Left kidney (tissue), 2 donors: Measurements from ENCODE around the gene ZNF25. TPM values are rescaled to one million over a fixed set of nuclear protein-coding genes. Genes with fewer than 3 reads are reported as not detected.
"Not testable (repeated sequence)": the region's sequence is repeated elsewhere in the genome, so short reads cannot be mapped to it uniquely, and the experiment has no call there.

Source experiments
- DNase-seq: peaks from one replicate; pipeline ENCODE4 v3.0.0-alpha.2; 2013
- polyA plus RNA-seq: library from polyadenylated mRNA; unstranded; fragments of 120-200 nt; gene quantifications from one replicate; pipeline ENCODE4 v1.2.1, GENCODE V29; 2013; ENCODE audit not compliant: insufficient read length

The ZNF25 gene
- polyA plus RNA-seq, 1 donor, result 17.2 TPM

- peak; percentile 6 for DNase-seq
Observed at GRCh38 chr10:37952043-37952755, 24.2 kb downstream of the ZNF25 start.

GRCh38 chr10:37948210-37948609 lies 28.2 kb downstream of the ZNF25 start:
- no peak for DNase-seq

- no peak for DNase-seq
Observed at GRCh38 chr10:37947526-37947925, 28.9 kb downstream of the ZNF25 start.

GRCh38 chr10:37937864-37938263 lies 38.6 kb downstream of the ZNF25 start:
- DNase-seq, result no peak

GRCh38 chr10:37934791-37935190 lies 41.7 kb downstream of the ZNF25 start:
- no peak for DNase-seq

- no peak for DNase-seq
Observed at GRCh38 chr10:37930423-37930822, 46.0 kb downstream of the ZNF25 start.

GRCh38 chr10:37908165-37908564 lies 68.3 kb downstream of the ZNF25 start:
- DNase-seq, result not testable (repeated sequence)

GRCh38 chr10:37906382-37906781 lies 70.1 kb downstream of the ZNF25 start:
- no peak for DNase-seq

Other genes with a start within 250 kb of the ZNF25 start
- gene ZNF248, start 119.0 kb downstream of the ZNF25 start, polyA plus RNA-seq, result 47.3 TPM
- gene ZNF33A, start 34.0 kb upstream of the ZNF25 start, polyA plus RNA-seq, result 70.9 TPM
- gene ZNF37A, start 117.7 kb upstream of the ZNF25 start, polyA plus RNA-seq, result 24.4 TPM